Lung (tissue), 12 donors: ENCODE results near the gene XPNPEP2. TPM values are rescaled to one million over a fixed set of nuclear protein-coding genes. Genes with fewer than 3 reads are reported as not detected.

ENCODE experiments used
- ATAC-seq: fragments of 200-7000 bp; cut with Tn5 transposase; one replicate; pipeline ENCODE4 v1.9.1; 2020; ENCODE audit warnings: moderate number of reproducible peaks; ENCODE audit not compliant: insufficient read depth, low FRiP score
- DNase-seq, 3 donors: peaks; one replicate each; pipeline ENCODE4 v3.0.0-alpha.2; 2013 to 2017
- H3K27ac ChIP-seq, 2 donors: one replicate each; pipeline ENCODE4 v1.5.1; 2013; ENCODE audit warnings: mild to moderate bottlenecking in 2 of 2, moderate library complexity in 2 of 2, control low read depth in 1 of 2, inconsistent platforms in 1 of 2, low read depth in 1 of 2, low read length in 1 of 2
- H3K27me3 ChIP-seq, 3 donors: one replicate each; pipeline ENCODE4 v1.5.1; 2013; ENCODE audit warnings: low read length in 2 of 3; ENCODE audit not compliant: control insufficient read depth in 3 of 3, insufficient read depth in 3 of 3
- H3K36me3 ChIP-seq, 4 donors: one replicate each; pipeline ENCODE4 v1.5.1; 2013; ENCODE audit warnings: low read length in 4 of 4, mild to moderate bottlenecking in 1 of 4, moderate library complexity in 1 of 4; ENCODE audit not compliant: control insufficient read depth in 4 of 4, insufficient read depth in 4 of 4
- H3K4me1 ChIP-seq, 5 donors: one replicate each; pipeline ENCODE4 v1.5.1; 2013; ENCODE audit warnings: low read length in 5 of 5, mild to moderate bottlenecking in 2 of 5, moderate library complexity in 1 of 5; ENCODE audit not compliant: control insufficient read depth in 5 of 5, insufficient read depth in 5 of 5
- H3K4me3 ChIP-seq: one replicate; pipeline ENCODE4 v1.5.1; 2013; ENCODE audit warnings: mild to moderate bottlenecking, control low read depth, moderate library complexity
- H3K9ac ChIP-seq, 2 donors: one replicate each; pipeline ENCODE4 v1.5.1; 2013; ENCODE audit warnings: low read length in 2 of 2, control low read depth in 1 of 2; ENCODE audit not compliant: insufficient read depth in 1 of 2
- H3K9me3 ChIP-seq, 4 donors: one replicate each; pipeline ENCODE4 v1.5.1; 2013; ENCODE audit warnings: low read length in 3 of 4, mild to moderate bottlenecking in 1 of 4, moderate library complexity in 1 of 4; ENCODE audit not compliant: control insufficient read depth in 4 of 4, insufficient read depth in 3 of 4
- CTCF ChIP-seq: IDR thresholded peaks from 2 replicates; pipeline ENCODE4 v1.5.1; 2012; ENCODE audit warnings: mild to moderate bottlenecking; ENCODE audit errors: control extremely low read depth, extremely low read depth
- WGBS, 2 donors: extraction: QIAGEN DNeasy Blood & Tissue Kit; methylation state at CpG; one replicate each; pipeline ENCODE4 v1.1.7; 2013; 5-methylcytosine and 5-hydroxymethylcytosine counted together
- polyA plus RNA-seq, 2 donors: library from polyadenylated mRNA; stranded (reverse); fragments of 200-250 nt; gene quantifications; one replicate each; pipeline ENCODE4 v1.2.1, GENCODE V29; 2013
- total RNA-seq, 2 donors: library from RNA; depleted of rRNA in 1 of 2; stranded (reverse); fragments of >200 nt in 1 of 2; gene quantifications; one replicate each; pipeline ENCODE4 v1.2.1, GENCODE V29; 2014 to 2021
- donor health status: control.
- donor health status: control.
- donor health status: Bipolar disorder and iron deficiency.
- donor health status: healthy.
- donor health status: DM: yes; HTN: yes; CAD: no.

The XPNPEP2 gene
- total and polyA plus RNA-seq, 4 donors = 0.61 to 2.1 (median 1.3) TPM

- no peak within 1 kb of the TSS for H3K4me3 ChIP-seq
- DNase-seq (no peak), ATAC-seq (no peak)
- no peaks in the 10 kb centered on the region for H3K27me3 ChIP-seq
- no peaks in the 10 kb centered on the region for H3K9me3 ChIP-seq
- H3K4me1 ChIP-seq = peaks cover 0 to 4% (median 0%) of the 10 kb centered on the region in 5 donors
- no peak within 1 kb of the TSS for H3K9ac ChIP-seq
- WGBS, 2 donors = 18 to 65% methylated on average over 11 to 13 of the region's 13 CpGs
- H3K36me3 ChIP-seq = no peaks in the 10 kb centered on the region
- peak within 1 kb of the TSS in 1 of 2 donors; percentile 37 for H3K27ac ChIP-seq
- TF ChIP-seq CTCF = no peak
These were observed 41.0 kb downstream of the XPNPEP2 start, which contains the start of gene SASH3 for GRCh38 chrX:129779747-129780146. Gene SASH3, plus strand, starts transcription at chrX:129779949. Its CDS starts 149 bp downstream, at chrX:129780098.

GRCh38 chrX:129780441-129781105 is 41.8 kb downstream of the XPNPEP2 start:
- no peaks in the 10 kb centered on the region for H3K27me3 ChIP-seq
- H3K9me3 ChIP-seq = peaks cover 0 to 2% (median 0%) of the 10 kb centered on the region in 4 donors
- H3K4me3 ChIP-seq = no peak overlapping the region
- 18 to 69% methylated on average over 6 of the region's 6 CpGs for WGBS, 2 donors
- no peak for TF ChIP-seq CTCF
- no peak for ATAC-seq
- peak overlapping the region in 1 of 2 donors; percentile 37 for H3K27ac ChIP-seq
- no peaks in the 10 kb centered on the region for H3K36me3 ChIP-seq
- no peak overlapping the region for H3K9ac ChIP-seq
- H3K4me1 ChIP-seq = peaks cover 0 to 4% (median 0%) of the 10 kb centered on the region in 5 donors
- DNase-seq = no peak

GRCh38 chrX:129781134-129781672 is 42.4 kb downstream of the XPNPEP2 start:
- no peak for ATAC-seq
- H3K27me3 ChIP-seq = no peaks in the 10 kb centered on the region
- H3K27ac ChIP-seq = no peak overlapping the region
- TF ChIP-seq CTCF = no peak
- peak in 2 of 3 donors; percentile 30 to 58 for DNase-seq
- no peak overlapping the region for H3K9ac ChIP-seq
- peaks cover 0 to 4% (median 0%) of the 10 kb centered on the region in 5 donors for H3K4me1 ChIP-seq
- no peak overlapping the region for H3K4me3 ChIP-seq
- peaks cover 0 to 2% (median 0%) of the 10 kb centered on the region in 4 donors for H3K9me3 ChIP-seq
- no peaks in the 10 kb centered on the region for H3K36me3 ChIP-seq
- WGBS, 2 donors = 34 to 52% methylated on average over 6 to 8 of the region's 8 CpGs
